Activated T-cell treated with anti-CD3 and anti-CD28 coated beads for 4 hours (primary cell): Measurements from ENCODE around the gene HOXA10.

Source experiments
- DNase-seq: peaks from one replicate; pipeline ENCODE4 v3.0.0-alpha.2; 2020

Gene HOXA10

GRCh38 chr7:27189997-27190748 lies 16.1 kb upstream of the HOXA10 start:
- DNase-seq: no peak

GRCh38 chr7:27189295-27189996 lies 15.3 kb upstream of the HOXA10 start:
- no peak for DNase-seq

- no peak for DNase-seq
Measured at GRCh38 chr7:27188386-27189294, 14.5 kb upstream of the HOXA10 start.

GRCh38 chr7:27187475-27188385 lies 13.6 kb upstream of the HOXA10 start:
- DNase-seq: no peak

- DNase-seq: no peak
Measured at GRCh38 chr7:27186668-27187474, 12.8 kb upstream of the HOXA10 start.

- DNase-seq: no peak
Measured at GRCh38 chr7:27185854-27186667, 11.9 kb upstream of the HOXA10 start.

GRCh38 chr7:27185013-27185853 lies 11.1 kb upstream of the HOXA10 start, which contains the start of gene HOXA11:
HOXA11 (minus strand) TSS chr7:27185232; CDS start chr7:27185144, 88 bp downstream.
- no peak for DNase-seq

- DNase-seq: no peak
Measured at GRCh38 chr7:27184337-27185012, 10.4 kb upstream of the HOXA10 start.

- DNase-seq: no peak
Measured at GRCh38 chr7:27183682-27184336, 9.7 kb upstream of the HOXA10 start.

- DNase-seq: no peak
Measured at GRCh38 chr7:27182861-27183681, 9.0 kb upstream of the HOXA10 start.

- DNase-seq: no peak
Measured at GRCh38 chr7:27182285-27182841, 8.2 kb upstream of the HOXA10 start.

- no peak for DNase-seq
Measured at GRCh38 chr7:27181795-27182275, 7.7 kb upstream of the HOXA10 start.

- no peak for DNase-seq
Measured at GRCh38 chr7:27180431-27181420, 6.6 kb upstream of the HOXA10 start.

GRCh38 chr7:27179503-27180430 lies 5.6 kb upstream of the HOXA10 start:
- DNase-seq: peak; percentile 52
